Duodenal mucosa (tissue), 2 donors: ENCODE data around the gene PIGK.

Source experiments
- H3K27ac ChIP-seq: one replicate; pipeline ENCODE4 v1.7.0; 2013; ENCODE audit warnings: low read depth, low read length
- H3K27me3 ChIP-seq, 2 donors: one replicate each; pipeline ENCODE4 v1.7.0; 2013; ENCODE audit warnings: low read length in 2 of 2, control low read depth in 1 of 2; ENCODE audit not compliant: insufficient read depth in 2 of 2, control insufficient read depth in 1 of 2
- H3K36me3 ChIP-seq, 2 donors: one replicate each; pipeline ENCODE4 v1.7.0; 2013; ENCODE audit warnings: low read length in 2 of 2, control low read depth in 1 of 2; ENCODE audit not compliant: insufficient read depth in 2 of 2, control insufficient read depth in 1 of 2
- H3K4me1 ChIP-seq, 2 donors: one replicate each; pipeline ENCODE4 v1.7.0; 2013; ENCODE audit warnings: low read length in 2 of 2, control low read depth in 1 of 2; ENCODE audit not compliant: insufficient read depth in 2 of 2, control insufficient read depth in 1 of 2
- H3K4me3 ChIP-seq, 2 donors: one replicate each; pipeline ENCODE4 v1.7.0; 2013; ENCODE audit warnings: low read length in 2 of 2, low read depth in 1 of 2
- H3K9ac ChIP-seq, 2 donors: one replicate each; pipeline ENCODE4 v1.7.0; 2013; ENCODE audit warnings: low read length in 2 of 2, low read depth in 1 of 2
- H3K9me3 ChIP-seq, 2 donors: one replicate each; pipeline ENCODE4 v1.7.0; 2013; ENCODE audit warnings: low read length in 2 of 2, control low read depth in 1 of 2; ENCODE audit not compliant: control insufficient read depth in 1 of 2

PIGK gene

GRCh38 chr1:77219166-77219887, at the start of gene PIGK:
TSS of gene PIGK (minus strand) at chr1:77219430. CDS start at chr1:77219402, 28 bp downstream.
- Histone ChIP-seq H3K9me3 (no peaks in the 10 kb centered on the region), H3K4me1 (peaks cover 6 to 10% of the 10 kb centered on the region in 2 donors), H3K4me3 (peak within 1 kb of the TSS; percentile 85 to 98), H3K27me3 (no peaks in the 10 kb centered on the region), H3K27ac (peak within 1 kb of the TSS; percentile 70), H3K36me3 (no peaks in the 10 kb centered on the region), H3K9ac (peak within 1 kb of the TSS; percentile 73 to 88)

- H3K9ac ChIP-seq = no peak overlapping the region
- no peaks in the 10 kb centered on the region for H3K4me1 ChIP-seq
- no peaks in the 10 kb centered on the region for H3K36me3 ChIP-seq
- no peak overlapping the region for H3K4me3 ChIP-seq
- H3K9me3 ChIP-seq = no peaks in the 10 kb centered on the region
- no peaks in the 10 kb centered on the region for H3K27me3 ChIP-seq
- no peak overlapping the region for H3K27ac ChIP-seq
These were observed 47.8 kb upstream of the PIGK start for GRCh38 chr1:77267035-77267434.

- Histone ChIP-seq H3K4me3 (no peak overlapping the region), H3K9ac (no peak overlapping the region), H3K27me3 (no peaks in the 10 kb centered on the region), H3K27ac (no peak overlapping the region), H3K9me3 (no peaks in the 10 kb centered on the region), H3K36me3 (no peaks in the 10 kb centered on the region), H3K4me1 (no peaks in the 10 kb centered on the region)
These were observed 46.0 kb upstream of the PIGK start for GRCh38 chr1:77265180-77265579.

- Histone ChIP-seq H3K36me3 (no peaks in the 10 kb centered on the region), H3K4me1 (no peaks in the 10 kb centered on the region), H3K27ac (no peak overlapping the region), H3K9ac (no peak overlapping the region), H3K27me3 (no peaks in the 10 kb centered on the region), H3K9me3 (no peaks in the 10 kb centered on the region), H3K4me3 (no peak overlapping the region)
These were observed 44.5 kb upstream of the PIGK start for GRCh38 chr1:77263708-77264107.

GRCh38 chr1:77253211-77253610, 34.0 kb upstream of the PIGK start:
- Histone ChIP-seq H3K4me1 (no peaks in the 10 kb centered on the region), H3K36me3 (no peaks in the 10 kb centered on the region), H3K9ac (no peak overlapping the region), H3K27ac (no peak overlapping the region), H3K9me3 (no peaks in the 10 kb centered on the region), H3K4me3 (no peak overlapping the region), H3K27me3 (no peaks in the 10 kb centered on the region)

GRCh38 chr1:77250126-77250525, 30.9 kb upstream of the PIGK start:
- Histone ChIP-seq H3K9ac (no peak overlapping the region), H3K4me1 (no peaks in the 10 kb centered on the region), H3K9me3 (no peaks in the 10 kb centered on the region), H3K36me3 (no peaks in the 10 kb centered on the region), H3K27ac (no peak overlapping the region), H3K27me3 (no peaks in the 10 kb centered on the region), H3K4me3 (no peak overlapping the region)

GRCh38 chr1:77245830-77246229, 26.6 kb upstream of the PIGK start:
- H3K36me3 ChIP-seq = no peaks in the 10 kb centered on the region
- no peak overlapping the region for H3K9ac ChIP-seq
- no peaks in the 10 kb centered on the region for H3K9me3 ChIP-seq
- H3K27ac ChIP-seq = no peak overlapping the region
- H3K4me3 ChIP-seq = no peak overlapping the region
- H3K27me3 ChIP-seq = no peaks in the 10 kb centered on the region
- H3K4me1 ChIP-seq = no peaks in the 10 kb centered on the region

- H3K9me3 ChIP-seq = no peaks in the 10 kb centered on the region
- H3K27ac ChIP-seq = no peak overlapping the region
- H3K4me3 ChIP-seq = no peak overlapping the region
- H3K27me3 ChIP-seq = no peaks in the 10 kb centered on the region
- no peak overlapping the region for H3K9ac ChIP-seq
- no peaks in the 10 kb centered on the region for H3K4me1 ChIP-seq
- no peaks in the 10 kb centered on the region for H3K36me3 ChIP-seq
These were observed 20.1 kb upstream of the PIGK start for GRCh38 chr1:77239311-77239710.

- Histone ChIP-seq H3K9me3 (no peaks in the 10 kb centered on the region), H3K36me3 (no peaks in the 10 kb centered on the region), H3K9ac (no peak overlapping the region), H3K27ac (no peak overlapping the region), H3K4me3 (no peak overlapping the region), H3K4me1 (no peaks in the 10 kb centered on the region), H3K27me3 (no peaks in the 10 kb centered on the region)
These were observed 19.2 kb upstream of the PIGK start for GRCh38 chr1:77238462-77238861.

- Histone ChIP-seq H3K27me3 (no peaks in the 10 kb centered on the region), H3K36me3 (no peaks in the 10 kb centered on the region), H3K27ac (no peak overlapping the region), H3K4me1 (no peaks in the 10 kb centered on the region), H3K4me3 (no peak overlapping the region), H3K9me3 (no peaks in the 10 kb centered on the region), H3K9ac (no peak overlapping the region)
These were observed 15.7 kb upstream of the PIGK start for GRCh38 chr1:77234943-77235342.
